Bone marrow (tissue), 2 donors: Measurements from ENCODE around the gene TNKS2.
"Not testable (repeated sequence)": the region's sequence is repeated elsewhere in the genome, so short reads cannot be mapped to it uniquely, and the experiment has no call there.

ENCODE experiments used
- DNase-seq, 2 donors: peaks; one replicate each; lab custom pipeline; 2025; lab: John Stamatoyannopoulos, UW

Gene TNKS2

DNA sequence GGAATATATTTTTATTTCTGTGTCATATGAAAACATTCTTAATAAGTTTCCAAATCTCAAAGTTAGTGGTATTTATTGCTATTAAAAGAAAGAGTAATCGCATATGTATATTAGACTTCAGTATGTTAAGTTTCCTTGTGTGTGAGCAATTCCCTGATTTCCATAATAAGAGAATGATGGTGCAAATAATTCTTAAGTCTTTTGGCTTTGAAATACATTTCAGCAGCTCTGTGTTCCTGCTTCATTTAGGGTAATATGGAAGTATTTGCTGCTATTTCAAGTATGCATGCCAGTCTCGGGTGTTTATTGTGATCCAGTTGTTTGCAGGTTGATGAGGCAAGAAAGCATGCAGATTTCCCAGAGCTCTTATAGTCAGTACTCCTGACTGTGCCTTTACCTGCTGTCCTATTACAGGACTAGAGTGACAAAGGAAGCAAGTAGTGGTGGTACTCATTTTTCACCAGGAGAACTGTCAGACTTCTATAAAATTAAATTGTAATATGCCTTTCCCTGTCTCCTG lies 67.4 kb downstream of the TNKS2 start:
- DNase-seq, result no peak

- DNase-seq, result no peak
These were observed 76.9 kb downstream of the TNKS2 start for GRCh38 chr10:91875156-91875555.

- no peak for DNase-seq
These were observed 77.6 kb downstream of the TNKS2 start for GRCh38 chr10:91875779-91876178.

- no peak for DNase-seq
These were observed 81.4 kb downstream of the TNKS2 start for GRCh38 chr10:91879515-91880170.

- no peak for DNase-seq
These were observed 82.1 kb downstream of the TNKS2 start for GRCh38 chr10:91880310-91880709.

DNA sequence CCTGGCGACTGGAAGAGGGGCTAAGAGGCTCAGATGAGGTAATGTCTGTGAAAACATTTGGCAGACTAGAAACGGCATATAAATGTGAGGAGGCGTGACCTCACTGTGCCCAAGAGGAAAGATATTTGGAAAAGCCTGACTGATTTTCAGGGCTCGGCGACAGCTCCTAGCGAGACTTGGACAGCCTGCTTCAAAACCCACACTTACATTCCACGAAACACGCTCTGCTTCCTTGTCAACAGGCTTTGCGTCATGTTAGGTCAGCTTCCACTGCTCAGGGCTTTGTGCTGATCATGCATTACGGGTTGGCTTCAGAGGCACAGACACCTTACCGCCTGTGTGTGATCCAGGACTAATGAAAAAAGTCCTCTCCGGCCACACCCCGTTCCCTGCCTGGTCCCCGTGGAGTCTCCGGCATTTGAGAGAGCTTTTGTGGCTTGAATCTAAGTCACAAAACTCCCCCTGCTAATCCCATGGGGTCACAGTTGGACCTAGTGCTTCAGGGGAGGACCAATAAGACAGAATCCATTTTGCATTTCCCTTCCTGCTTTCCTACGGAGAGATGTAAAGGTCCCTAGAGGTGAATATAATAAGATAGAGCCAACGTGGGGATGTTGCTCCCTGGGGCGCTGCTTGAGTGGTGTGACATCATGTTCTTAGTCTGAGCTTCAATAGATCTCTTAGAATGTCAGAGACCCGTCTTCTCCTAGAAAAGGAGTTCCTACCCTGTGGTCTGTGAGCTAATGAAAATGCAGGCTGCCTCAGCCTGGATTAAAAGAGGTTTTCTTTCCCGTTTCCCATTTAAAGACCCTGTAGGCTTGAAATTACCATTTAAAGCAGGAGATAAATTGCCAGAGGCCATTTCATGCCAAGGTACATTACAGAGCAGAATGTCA lies 85.6 kb downstream of the TNKS2 start:
- no peak for DNase-seq

- no peak for DNase-seq
These were observed 86.3 kb downstream of the TNKS2 start for GRCh38 chr10:91884536-91884935.

- no peak for DNase-seq
These were observed 87.3 kb downstream of the TNKS2 start for GRCh38 chr10:91885362-91886079.

- DNase-seq, result no peak
These were observed 88.7 kb downstream of the TNKS2 start for GRCh38 chr10:91886954-91887271.

GRCh38 chr10:91887272-91888076 lies 89.2 kb downstream of the TNKS2 start:
- DNase-seq, result no peak

- DNase-seq, result no peak
These were observed 93.1 kb downstream of the TNKS2 start for GRCh38 chr10:91891125-91892001.

- no peak for DNase-seq
These were observed 94.8 kb downstream of the TNKS2 start for GRCh38 chr10:91893051-91893450.

- not testable (repeated sequence) for DNase-seq
These were observed 96.0 kb downstream of the TNKS2 start for GRCh38 chr10:91894261-91894685.

DNA sequence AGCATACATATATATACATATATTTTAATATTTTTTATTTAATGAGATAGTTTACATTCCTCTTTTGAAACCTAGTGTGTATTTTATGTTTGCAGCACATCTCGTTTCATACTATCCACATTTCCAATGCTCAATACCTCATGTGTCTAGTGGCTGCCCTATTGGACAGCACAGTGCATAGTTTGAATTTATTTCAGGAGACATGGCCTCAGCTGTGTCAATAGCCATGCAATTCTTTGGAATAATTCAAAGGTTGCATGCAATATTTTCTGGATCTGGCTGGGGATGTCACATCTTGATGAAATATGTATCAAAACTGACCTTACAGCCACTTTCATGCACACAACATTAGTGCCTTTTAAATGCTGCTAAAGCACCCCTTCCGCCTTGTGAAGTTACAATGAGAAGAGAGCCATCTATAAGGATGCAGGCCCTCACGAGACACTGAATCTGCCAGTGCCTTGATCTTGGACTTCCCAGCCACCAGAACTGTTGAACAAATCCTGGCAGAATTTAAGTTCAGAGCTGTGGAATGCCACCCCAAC lies 98.1 kb downstream of the TNKS2 start:
- no peak for DNase-seq

GRCh38 chr10:91897421-91897820 lies 99.2 kb downstream of the TNKS2 start:
- no peak for DNase-seq

DNA sequence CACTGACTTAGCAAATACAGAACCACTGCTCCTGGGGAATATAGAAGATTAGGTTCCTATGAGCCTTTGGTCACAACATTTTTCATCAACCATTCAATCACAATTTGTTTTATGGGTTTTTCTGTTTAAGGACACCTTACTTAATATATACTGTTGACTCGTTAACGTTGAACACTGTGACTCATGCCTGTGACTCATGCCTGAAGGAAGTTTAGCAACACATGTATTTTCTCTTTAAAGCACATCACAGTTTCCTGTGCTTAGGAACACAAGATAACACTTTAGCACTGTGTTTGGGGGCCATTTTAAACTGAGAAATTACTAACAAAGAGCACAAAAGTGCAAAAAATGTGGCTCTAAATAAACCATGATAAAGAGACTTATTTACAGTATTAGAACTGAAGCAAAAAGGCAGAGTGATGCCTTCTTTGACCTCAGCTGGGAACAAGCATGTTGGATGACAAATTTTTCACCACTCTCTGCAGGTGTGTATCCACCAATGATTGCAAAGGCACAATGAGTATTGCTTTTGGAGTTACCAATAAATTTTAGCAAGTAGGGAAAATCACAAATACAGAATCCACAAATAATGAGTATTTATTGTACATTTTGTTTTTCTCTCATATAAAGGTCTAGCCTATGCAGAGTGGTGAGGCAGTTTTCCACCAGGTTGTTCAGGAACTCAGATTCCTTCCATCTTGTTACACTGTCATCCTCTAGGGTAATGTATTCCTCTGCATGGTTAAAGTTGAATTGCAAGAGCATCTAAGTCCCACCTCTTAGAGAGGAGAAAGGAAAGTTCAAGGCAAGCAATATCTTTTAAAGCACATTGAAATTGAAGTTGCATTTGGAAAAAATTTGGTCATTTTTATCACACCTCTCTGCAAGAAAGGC lies 103.8 kb downstream of the TNKS2 start:
- DNase-seq, result peak in 1 of 2 donors; percentile 92

DNA sequence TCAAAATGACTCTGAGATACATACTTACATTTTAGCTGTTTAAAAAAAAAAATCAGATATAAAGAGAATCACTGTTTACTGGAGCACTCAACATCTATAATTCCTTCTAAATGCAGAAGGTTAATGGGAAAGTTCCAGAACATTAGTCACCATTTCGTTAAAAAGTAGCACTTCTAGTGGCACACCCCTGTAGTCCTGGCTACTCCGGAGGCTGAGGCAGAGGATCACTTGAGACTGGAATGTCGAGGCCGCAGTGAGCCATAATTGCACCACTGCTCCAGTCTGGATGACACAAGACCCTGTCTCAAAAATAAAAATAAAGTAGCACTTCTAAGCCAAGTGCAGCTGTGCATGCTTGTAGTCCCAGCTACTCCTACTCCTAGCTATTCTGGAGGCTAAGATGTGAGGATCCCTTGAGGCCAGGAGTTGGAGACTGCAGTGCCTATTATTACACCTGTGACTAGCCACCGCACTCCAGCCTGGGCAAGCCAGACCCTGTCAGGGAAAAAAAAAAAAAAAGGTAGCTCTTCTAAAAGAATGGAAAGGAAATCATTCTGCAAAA lies 108.9 kb downstream of the TNKS2 start:
- no peak for DNase-seq

- DNase-seq, result no peak
These were observed 109.7 kb downstream of the TNKS2 start for GRCh38 chr10:91907914-91908336.
